A673 (cell line): Measurements from ENCODE around the gene SVIL.

Experiments
- EZH2 ChIP-seq: fragments of 200-600 bp; sonication (generic); IDR thresholded peaks from 2 replicates; pipeline ENCODE4 v1.6.1; 2017; ENCODE audit warnings: borderline replicate concordance, low read depth, mild to moderate bottlenecking, mixed read lengths, antibody characterized with exemption, low read length; ENCODE audit not compliant: poor library complexity, severe bottlenecking
- TF ChIP-seq, protein P1 (sequence below): fragments of 300-800, 200-600 bp; sonication (generic); conservative IDR thresholded peaks from 2 replicates; pipeline ENCODE4 v1.5.1; 2017; ENCODE audit warnings: low read depth, mild to moderate bottlenecking, antibody characterized with exemption, low read length, moderate library complexity, mixed read lengths

GRCh38 chr10:29417324-29417723, 217.4 kb downstream of the SVIL start:
- TF ChIP-seq EZH2, result no peak
- TF ChIP-seq, protein P1, sequence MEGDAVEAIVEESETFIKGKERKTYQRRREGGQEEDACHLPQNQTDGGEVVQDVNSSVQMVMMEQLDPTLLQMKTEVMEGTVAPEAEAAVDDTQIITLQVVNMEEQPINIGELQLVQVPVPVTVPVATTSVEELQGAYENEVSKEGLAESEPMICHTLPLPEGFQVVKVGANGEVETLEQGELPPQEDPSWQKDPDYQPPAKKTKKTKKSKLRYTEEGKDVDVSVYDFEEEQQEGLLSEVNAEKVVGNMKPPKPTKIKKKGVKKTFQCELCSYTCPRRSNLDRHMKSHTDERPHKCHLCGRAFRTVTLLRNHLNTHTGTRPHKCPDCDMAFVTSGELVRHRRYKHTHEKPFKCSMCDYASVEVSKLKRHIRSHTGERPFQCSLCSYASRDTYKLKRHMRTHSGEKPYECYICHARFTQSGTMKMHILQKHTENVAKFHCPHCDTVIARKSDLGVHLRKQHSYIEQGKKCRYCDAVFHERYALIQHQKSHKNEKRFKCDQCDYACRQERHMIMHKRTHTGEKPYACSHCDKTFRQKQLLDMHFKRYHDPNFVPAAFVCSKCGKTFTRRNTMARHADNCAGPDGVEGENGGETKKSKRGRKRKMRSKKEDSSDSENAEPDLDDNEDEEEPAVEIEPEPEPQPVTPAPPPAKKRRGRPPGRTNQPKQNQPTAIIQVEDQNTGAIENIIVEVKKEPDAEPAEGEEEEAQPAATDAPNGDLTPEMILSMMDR, result no peak
